GM12875 (cell line): ENCODE measurements around the gene ZNF83.

Source experiments
- H3K4me3 ChIP-seq: one replicate; pipeline ENCODE4 v1.5.1; 2011; ENCODE audit warnings: low read depth, low read length, control low read depth
- TF ChIP-seq, protein P1 (sequence below): IDR thresholded peaks from 2 replicates; pipeline ENCODE4 v1.5.1; 2011; ENCODE audit warnings: low read depth, mild to moderate bottlenecking, control low read depth, inconsistent platforms, low read length, moderate library complexity, borderline replicate concordance; ENCODE audit not compliant: insufficient read depth

Gene ZNF83

DNA sequence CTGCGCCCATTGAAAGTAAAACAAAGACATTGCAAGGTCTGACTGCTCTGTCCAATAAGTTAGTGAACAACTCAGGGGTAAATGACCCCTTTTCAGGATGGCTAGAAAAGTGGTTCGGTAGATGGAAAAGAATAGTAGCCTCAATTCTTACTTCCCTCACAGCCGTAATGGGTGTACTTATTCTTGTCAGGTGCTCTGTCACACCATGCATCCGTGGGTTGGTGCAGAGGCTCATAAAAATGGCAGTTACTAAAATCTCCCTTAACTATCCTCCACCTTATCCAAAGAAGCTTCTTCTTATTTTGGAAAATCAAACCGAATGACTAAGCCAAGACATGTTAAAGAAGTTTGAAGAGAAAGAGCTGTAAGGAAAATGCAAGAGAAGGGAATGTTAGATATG, 31.4 kb upstream of the ZNF83 start:
- TF ChIP-seq, protein P1, sequence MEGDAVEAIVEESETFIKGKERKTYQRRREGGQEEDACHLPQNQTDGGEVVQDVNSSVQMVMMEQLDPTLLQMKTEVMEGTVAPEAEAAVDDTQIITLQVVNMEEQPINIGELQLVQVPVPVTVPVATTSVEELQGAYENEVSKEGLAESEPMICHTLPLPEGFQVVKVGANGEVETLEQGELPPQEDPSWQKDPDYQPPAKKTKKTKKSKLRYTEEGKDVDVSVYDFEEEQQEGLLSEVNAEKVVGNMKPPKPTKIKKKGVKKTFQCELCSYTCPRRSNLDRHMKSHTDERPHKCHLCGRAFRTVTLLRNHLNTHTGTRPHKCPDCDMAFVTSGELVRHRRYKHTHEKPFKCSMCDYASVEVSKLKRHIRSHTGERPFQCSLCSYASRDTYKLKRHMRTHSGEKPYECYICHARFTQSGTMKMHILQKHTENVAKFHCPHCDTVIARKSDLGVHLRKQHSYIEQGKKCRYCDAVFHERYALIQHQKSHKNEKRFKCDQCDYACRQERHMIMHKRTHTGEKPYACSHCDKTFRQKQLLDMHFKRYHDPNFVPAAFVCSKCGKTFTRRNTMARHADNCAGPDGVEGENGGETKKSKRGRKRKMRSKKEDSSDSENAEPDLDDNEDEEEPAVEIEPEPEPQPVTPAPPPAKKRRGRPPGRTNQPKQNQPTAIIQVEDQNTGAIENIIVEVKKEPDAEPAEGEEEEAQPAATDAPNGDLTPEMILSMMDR = no peak
- no peak overlapping the region for H3K4me3 ChIP-seq

DNA sequence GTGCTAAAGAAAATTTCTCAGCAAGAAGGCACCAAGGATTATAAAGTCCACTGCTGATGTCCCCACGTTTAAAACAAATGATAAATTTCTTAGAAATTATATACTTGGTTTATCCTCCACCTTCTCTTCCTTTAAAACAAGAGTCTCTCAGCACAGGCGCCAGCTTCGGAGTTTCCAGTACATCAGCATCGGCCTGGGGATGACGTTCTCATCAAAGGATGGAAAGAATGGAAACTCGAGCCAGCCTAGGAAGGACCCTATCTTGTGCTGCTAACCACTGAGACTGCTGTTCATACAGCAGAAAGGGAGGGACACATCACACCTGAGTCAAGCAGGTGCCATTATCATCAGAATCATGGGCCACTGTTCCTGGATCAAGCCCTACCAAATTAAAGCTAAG, 29.8 kb upstream of the ZNF83 start:
- TF ChIP-seq, protein P1 = no peak
- no peak overlapping the region for H3K4me3 ChIP-seq

DNA sequence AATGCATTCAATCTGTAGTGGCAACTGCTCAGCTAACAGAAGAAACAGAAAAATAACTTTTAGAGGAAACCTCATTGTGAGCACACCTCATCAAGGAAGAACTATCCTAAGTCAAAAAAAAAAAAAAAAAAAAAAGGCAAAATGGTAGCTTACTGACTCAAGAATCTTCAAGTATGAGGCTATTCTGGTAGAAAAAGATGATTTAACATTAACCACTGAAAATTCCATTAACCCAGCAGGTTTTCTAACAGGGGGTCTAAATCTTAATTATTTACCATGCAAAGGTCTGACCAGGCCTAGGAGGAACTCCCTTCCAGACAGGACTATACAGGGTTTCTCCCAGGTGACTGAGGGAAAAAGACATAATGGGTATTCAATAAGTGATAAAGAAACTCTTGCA, 28.4 kb upstream of the ZNF83 start:
- TF ChIP-seq, protein P1 = no peak
- H3K4me3 ChIP-seq = no peak overlapping the region

DNA sequence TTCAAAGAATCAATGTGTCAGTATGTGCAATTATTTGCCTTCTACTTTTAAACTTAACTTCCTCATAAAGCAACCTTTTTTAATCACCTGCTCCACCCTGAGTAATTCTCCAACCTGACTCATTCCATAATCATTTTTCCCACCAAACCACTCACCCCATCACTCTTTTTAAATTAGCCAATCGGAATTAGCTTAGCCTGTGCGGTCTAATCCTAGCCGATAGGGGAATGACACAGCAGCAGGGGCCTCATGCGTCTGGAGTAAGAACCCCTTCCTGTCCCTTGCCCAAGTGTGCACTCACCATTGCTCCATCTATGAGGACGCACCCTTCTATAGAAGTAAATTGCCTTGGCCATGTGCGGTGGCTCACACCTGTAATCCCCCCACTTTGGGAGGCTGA, 27.4 kb upstream of the ZNF83 start:
- TF ChIP-seq, protein P1 = no peak
- no peak overlapping the region for H3K4me3 ChIP-seq

DNA sequence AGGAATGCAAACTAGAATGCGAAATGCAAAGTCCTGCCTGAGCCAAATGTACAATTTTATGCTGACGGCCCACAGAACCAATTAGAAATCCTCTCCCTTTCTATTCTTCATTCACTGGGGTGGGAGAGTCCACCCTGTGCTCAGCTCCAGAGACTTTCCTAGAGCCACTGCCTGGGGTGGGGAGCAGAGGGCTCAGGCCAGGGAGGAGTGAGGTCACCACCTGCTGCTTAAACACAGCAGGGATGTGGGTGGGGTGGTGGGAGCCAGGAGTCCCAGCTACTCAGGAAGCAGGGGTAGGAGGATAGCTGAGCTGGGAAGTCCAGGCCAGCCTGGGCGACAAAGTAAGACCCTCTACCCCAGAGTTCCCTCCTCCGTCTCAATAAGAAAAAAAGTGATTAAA, 26.9 kb upstream of the ZNF83 start:
- no peak overlapping the region for H3K4me3 ChIP-seq
- TF ChIP-seq, protein P1 = no peak

DNA sequence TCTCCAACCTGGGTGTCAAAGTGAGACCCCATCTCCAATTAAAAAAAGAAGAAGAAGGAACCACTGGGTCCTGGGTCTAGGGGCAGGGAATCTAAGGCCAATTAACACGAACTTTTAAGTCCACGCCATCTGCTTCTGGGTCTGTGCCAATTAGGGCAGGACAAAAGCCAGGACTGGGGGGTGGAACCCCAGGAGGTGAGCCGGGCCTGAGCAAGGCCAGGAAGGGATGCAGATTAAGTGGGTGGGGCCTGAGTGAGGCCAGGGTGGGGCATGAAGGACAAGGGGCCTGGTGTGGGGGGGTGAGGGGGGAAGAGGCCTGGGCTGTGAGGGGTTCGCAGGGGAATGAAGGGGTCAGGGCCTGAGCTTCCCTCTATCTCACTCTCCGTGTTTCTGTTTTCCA, 26.3 kb upstream of the ZNF83 start:
- TF ChIP-seq, protein P1 = no peak

DNA sequence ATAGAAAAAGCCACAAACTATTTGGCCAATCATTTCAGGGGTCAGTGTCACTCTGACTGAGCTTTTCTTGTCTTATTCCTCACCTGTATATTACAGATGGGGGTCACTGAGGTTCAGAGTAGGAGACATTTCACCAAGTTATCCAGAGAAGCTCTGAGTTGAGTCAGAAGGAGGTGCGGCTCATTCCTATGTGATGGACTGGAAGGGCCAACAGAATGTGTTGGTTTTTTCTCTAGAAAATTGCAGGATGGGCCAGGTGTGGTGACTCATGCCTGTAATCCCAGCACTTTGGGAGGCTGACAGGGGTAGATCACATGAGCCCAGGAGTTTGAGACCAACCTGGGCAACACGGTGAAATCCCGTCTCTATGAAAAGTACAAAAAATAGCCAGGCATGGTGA, 24.5 kb upstream of the ZNF83 start:
- no peak overlapping the region for H3K4me3 ChIP-seq
- TF ChIP-seq, protein P1 = no peak

More for the DNA sequence above, 26.3 kb upstream of the ZNF83 start:
- no peak overlapping the region for H3K4me3 ChIP-seq
